ENCODE results near the gene PDGFRB.

Gene PDGFRB

DNA sequence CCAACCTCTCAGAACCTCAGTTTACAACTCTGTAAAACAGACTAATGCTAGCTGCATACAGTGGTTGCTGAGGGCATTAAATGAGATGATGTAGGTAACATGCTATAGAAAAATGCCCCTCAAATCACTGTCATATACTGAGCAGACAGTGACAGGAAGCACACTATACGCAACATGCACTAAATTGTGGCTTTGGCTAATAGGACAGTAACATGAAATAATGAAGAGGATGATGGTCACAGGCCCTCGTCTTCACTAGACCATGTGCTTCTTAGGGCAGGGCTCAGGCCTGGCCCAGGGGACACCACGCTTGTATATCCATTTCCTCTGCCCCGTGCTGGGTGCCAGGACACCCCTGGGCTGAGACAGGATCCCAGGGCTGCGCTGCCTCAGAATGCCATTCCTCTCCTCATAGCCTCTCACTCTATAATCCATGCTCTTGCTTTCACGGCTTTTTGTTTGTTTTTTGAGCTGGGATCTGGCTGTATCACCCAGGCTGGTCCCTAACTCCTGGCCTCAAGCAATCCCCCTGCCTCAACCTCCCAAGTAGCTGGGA is 88.2 kb downstream of the PDGFRB start:
- H3K27me3 ChIP-seq (ENCODE audit: low read length), result no peaks in the 10 kb centered on the region
- no peak overlapping the region for H3K27ac ChIP-seq (ENCODE audit: low read depth, low read length)
- no peaks in the 10 kb centered on the region for H3F3A ChIP-seq (ENCODE audit: insufficient read depth)
- H2AFZ ChIP-seq (ENCODE audit: low read depth, low read length, severe bottlenecking), result no peak overlapping the region
- H3K9me3 ChIP-seq (ENCODE audit: insufficient read depth, low read length), result no peaks in the 10 kb centered on the region
- H3K9me2 ChIP-seq (replicated peaks; ENCODE audit: insufficient read depth, low read length), result no peaks in the 10 kb centered on the region
- no peak overlapping the region for H3K4me3 ChIP-seq (ENCODE audit: insufficient read depth, low read length, poor library complexity, severe bottlenecking)
- no peak overlapping the region for H3K4me2 ChIP-seq (ENCODE audit: low read depth, low read length, poor library complexity, severe bottlenecking)
- TF ChIP-seq EZH2phosphoT487 (conservative IDR thresholded peaks at IDR 0.05; ENCODE audit: low read length) (no peak), CTCF (IDR thresholded peaks at IDR 0.05; ENCODE audit: insufficient read depth, low read length, poor library complexity, severe bottlenecking) (no peak)
- H3K36me3 ChIP-seq (ENCODE audit: low read length), result no peaks in the 10 kb centered on the region
- H3K9ac ChIP-seq (ENCODE audit: low read length), result no peak overlapping the region
- no peaks in the 10 kb centered on the region for H4K20me1 ChIP-seq (ENCODE audit: low read depth, low read length)
- H3K79me2 ChIP-seq (ENCODE audit: insufficient read depth, low read length), result no peaks in the 10 kb centered on the region

DNA sequence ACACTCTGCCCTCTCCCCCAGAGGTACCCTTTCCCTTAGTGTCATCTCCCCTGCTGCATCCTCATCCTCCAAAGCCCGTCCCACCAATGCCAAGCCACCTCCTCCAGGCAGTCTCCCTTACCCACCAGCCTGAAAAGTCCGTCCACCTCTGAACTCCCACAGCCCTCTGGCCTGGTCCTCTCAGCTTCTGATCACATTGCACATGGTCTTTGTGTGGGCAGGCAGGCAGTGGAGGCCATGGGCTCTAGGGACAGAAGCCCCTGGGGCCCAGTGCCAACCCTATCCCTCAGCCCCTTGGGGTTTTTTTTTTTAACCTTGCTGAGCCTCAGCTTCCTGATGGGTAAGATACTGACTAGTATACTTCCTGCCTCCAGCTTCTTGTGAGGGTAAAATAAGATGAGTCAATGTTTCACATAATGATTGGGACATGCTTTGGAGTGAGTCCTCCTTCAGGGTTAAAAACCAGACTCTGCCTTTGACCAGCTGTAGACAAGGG is 88.7 kb downstream of the PDGFRB start:
- Histone ChIP-seq H3K9ac (ENCODE audit: low read length) (no peak overlapping the region), H3F3A (ENCODE audit: insufficient read depth) (no peaks in the 10 kb centered on the region), H3K4me3 (ENCODE audit: insufficient read depth, low read length, poor library complexity, severe bottlenecking) (no peak overlapping the region), H3K27ac (ENCODE audit: low read depth, low read length) (no peak overlapping the region), H2AFZ (ENCODE audit: low read depth, low read length, severe bottlenecking) (no peak overlapping the region), H3K36me3 (ENCODE audit: low read length) (no peaks in the 10 kb centered on the region), H3K27me3 (ENCODE audit: low read length) (no peaks in the 10 kb centered on the region), H4K20me1 (ENCODE audit: low read depth, low read length) (no peaks in the 10 kb centered on the region), H3K9me2 (replicated peaks; ENCODE audit: insufficient read depth, low read length) (no peaks in the 10 kb centered on the region), H3K9me3 (ENCODE audit: insufficient read depth, low read length) (no peaks in the 10 kb centered on the region), H3K79me2 (ENCODE audit: insufficient read depth, low read length) (no peaks in the 10 kb centered on the region), H3K4me2 (ENCODE audit: low read depth, low read length, poor library complexity, severe bottlenecking) (no peak overlapping the region)
- TF ChIP-seq EZH2phosphoT487 (conservative IDR thresholded peaks at IDR 0.05; ENCODE audit: low read length) (no peak), CTCF (IDR thresholded peaks at IDR 0.05; ENCODE audit: insufficient read depth, low read length, poor library complexity, severe bottlenecking) (no peak)

GRCh38 chr5:150066436-150066835 is 89.2 kb downstream of the PDGFRB start:
- Histone ChIP-seq H3K9me2 (replicated peaks; ENCODE audit: insufficient read depth, low read length) (no peaks in the 10 kb centered on the region), H3K9ac (ENCODE audit: low read length) (no peak overlapping the region), H3K4me2 (ENCODE audit: low read depth, low read length, poor library complexity, severe bottlenecking) (no peak overlapping the region), H3F3A (ENCODE audit: insufficient read depth) (no peaks in the 10 kb centered on the region), H3K79me2 (ENCODE audit: insufficient read depth, low read length) (no peaks in the 10 kb centered on the region), H3K36me3 (ENCODE audit: low read length) (no peaks in the 10 kb centered on the region), H2AFZ (ENCODE audit: low read depth, low read length, severe bottlenecking) (no peak overlapping the region), H4K20me1 (ENCODE audit: low read depth, low read length) (no peaks in the 10 kb centered on the region), H3K4me3 (ENCODE audit: insufficient read depth, low read length, poor library complexity, severe bottlenecking) (no peak overlapping the region), H3K27ac (ENCODE audit: low read depth, low read length) (no peak overlapping the region), H3K27me3 (ENCODE audit: low read length) (no peaks in the 10 kb centered on the region), H3K9me3 (ENCODE audit: insufficient read depth, low read length) (no peaks in the 10 kb centered on the region)
- TF ChIP-seq EZH2phosphoT487 (conservative IDR thresholded peaks at IDR 0.05; ENCODE audit: low read length) (no peak), CTCF (IDR thresholded peaks at IDR 0.05; ENCODE audit: insufficient read depth, low read length, poor library complexity, severe bottlenecking) (no peak)

All from SU-DHL-6 (cell line).